Hematopoietic multipotent progenitor cell treated with erythropoietin and hydrocortisone succinate and interleukin-3 and kit ligand, for 8 days (in vitro differentiated cells): ENCODE measurements around the gene KCNAB2.
"Not testable (repeated sequence)": the region's sequence is repeated elsewhere in the genome, so short reads cannot be mapped to it uniquely, and the experiment has no call there.

Source experiments
- DNase-seq: peaks from one replicate; pipeline ENCODE4 v3.0.0-alpha.2; 2015

KCNAB2 gene

DNA sequence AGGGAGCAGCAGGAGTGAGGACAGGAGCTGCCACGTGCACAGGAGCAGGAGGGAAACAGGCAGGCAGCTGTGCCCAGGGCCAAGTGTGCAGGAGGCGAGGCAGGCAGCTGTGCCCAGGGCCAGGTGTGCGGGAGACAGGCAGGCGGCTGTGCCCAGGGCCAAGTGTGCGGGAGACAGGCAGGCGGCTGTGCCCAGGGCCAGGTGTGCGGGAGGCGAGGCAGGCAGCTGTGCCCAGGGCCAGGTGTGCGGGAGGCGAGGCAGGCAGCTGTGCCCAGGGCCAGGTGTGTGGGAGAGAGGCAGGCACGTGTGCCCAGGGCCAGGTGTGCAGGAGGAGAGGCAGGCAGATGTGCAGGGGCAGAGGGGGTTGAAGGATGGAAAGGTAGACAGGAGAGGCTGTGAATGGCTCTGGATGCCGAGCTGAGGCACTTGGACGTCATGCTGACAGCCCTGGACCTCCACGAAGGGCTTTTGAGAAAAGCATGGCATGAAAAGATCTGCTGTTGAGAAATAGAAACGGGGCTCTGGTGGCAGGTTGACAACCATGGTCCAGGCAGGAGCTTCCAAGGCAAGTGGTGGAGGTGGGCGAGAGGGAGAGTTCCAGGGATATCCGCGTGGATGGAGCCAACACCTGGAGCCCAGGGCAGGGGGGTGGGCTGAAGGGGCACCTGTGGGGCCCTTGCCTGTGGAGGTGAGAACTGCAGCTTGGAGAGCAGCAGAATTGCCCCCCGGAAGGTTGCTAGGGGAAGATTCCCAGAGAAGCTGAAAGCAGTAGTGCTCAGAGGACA, 34.3 kb upstream of the KCNAB2 start:
- DNase-seq: no peak

DNA sequence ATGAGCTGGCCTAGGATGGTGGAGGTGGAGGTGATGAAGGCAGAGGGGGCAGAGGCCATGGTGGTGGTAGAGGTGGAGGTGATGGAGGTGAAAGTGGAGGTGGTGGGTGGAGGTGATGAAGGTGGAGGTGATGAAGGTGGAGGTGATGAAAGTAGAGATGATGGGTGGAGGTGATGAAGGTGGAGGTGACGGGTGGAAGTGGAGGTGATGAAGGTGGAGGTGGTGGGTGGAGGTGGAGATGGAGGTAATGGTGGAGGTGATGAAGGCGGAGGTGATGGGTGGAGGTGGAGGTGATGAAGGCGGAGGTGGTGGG, 33.8 kb upstream of the KCNAB2 start:
- DNase-seq: no peak

- no peak for DNase-seq
Measured at GRCh38 chr1:6012529-6013318, 33.0 kb upstream of the KCNAB2 start.

GRCh38 chr1:6013491-6013890, 32.2 kb upstream of the KCNAB2 start:
- no peak for DNase-seq

GRCh38 chr1:6014130-6014999, 31.3 kb upstream of the KCNAB2 start:
- no peak for DNase-seq

DNA sequence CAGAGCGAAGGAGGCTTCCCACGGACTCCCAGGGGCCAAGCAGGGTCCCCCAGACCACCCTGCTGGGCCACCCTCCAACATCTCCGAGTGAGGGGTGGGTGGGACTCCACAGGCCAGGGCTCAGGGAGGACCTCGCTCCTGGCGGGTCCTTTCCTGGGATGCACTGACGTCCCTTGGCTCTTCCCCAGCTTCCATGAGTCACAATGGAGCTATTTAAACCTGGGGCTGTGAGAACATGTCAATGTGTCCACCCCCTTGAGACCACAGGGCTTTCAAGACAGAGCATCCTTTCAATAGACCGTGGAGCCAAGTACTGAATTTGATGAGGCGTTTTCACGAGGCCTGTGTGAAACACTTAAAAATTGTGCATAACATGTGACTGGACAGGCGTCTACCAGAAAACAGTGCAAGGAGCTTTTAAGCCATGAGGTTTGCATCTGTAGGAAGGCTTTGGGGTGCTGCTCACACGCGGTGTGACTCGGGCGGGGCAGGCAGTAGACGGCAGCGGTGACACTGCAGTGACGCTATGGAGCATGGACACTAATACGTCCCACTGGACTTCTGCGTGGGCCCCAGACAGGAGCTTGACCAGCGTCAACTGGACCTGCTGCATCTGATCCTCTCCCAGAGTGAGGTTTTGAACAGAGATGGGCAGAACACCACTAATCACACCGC, 29.4 kb upstream of the KCNAB2 start:
- no peak for DNase-seq

DNA sequence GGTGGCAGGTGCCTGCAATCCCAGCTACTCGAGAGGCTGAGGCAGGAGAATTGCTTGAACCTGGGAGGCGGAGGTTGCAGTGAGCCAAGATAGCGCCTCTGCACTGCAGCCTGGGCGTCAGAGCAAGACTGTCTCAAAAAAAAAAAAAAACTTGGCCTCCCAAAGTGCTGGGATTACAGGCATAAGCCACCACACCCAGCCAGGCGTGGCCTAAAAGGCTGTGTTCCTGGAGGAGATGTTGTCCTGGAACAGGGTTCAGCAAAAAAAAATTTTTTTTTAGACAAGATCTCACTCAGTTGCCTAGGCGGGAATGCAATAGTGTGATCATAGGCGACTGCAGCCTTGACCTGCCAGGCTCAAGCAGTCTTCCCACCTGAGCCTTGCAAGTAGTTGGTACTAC, 28.0 kb upstream of the KCNAB2 start:
- not testable (repeated sequence) for DNase-seq

GRCh38 chr1:6019166-6019845, 26.4 kb upstream of the KCNAB2 start:
- DNase-seq: no peak

- DNase-seq: no peak
Measured at GRCh38 chr1:6022193-6022592, 23.5 kb upstream of the KCNAB2 start.

DNA sequence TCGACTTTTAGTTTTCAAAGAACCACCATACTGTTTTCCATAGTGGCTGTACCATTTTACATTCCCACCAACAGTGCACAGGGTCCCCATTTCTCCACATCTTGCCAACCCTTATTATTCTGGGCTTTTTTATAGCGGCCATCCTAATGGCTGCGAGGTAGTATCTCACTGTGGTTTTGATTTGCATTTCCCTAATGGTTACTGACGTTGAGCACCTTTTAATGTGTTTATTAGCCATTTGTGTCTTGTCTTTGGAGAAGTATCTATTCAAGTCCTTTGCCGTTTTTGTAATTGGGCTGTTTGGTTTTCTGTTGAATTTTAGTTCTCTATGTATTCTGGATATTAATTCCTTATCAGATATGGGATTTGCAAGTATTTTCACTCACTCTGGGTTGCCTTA, 22.3 kb upstream of the KCNAB2 start:
- no peak for DNase-seq

- DNase-seq: no peak
Measured at GRCh38 chr1:6024376-6024775, 21.3 kb upstream of the KCNAB2 start.

DNA sequence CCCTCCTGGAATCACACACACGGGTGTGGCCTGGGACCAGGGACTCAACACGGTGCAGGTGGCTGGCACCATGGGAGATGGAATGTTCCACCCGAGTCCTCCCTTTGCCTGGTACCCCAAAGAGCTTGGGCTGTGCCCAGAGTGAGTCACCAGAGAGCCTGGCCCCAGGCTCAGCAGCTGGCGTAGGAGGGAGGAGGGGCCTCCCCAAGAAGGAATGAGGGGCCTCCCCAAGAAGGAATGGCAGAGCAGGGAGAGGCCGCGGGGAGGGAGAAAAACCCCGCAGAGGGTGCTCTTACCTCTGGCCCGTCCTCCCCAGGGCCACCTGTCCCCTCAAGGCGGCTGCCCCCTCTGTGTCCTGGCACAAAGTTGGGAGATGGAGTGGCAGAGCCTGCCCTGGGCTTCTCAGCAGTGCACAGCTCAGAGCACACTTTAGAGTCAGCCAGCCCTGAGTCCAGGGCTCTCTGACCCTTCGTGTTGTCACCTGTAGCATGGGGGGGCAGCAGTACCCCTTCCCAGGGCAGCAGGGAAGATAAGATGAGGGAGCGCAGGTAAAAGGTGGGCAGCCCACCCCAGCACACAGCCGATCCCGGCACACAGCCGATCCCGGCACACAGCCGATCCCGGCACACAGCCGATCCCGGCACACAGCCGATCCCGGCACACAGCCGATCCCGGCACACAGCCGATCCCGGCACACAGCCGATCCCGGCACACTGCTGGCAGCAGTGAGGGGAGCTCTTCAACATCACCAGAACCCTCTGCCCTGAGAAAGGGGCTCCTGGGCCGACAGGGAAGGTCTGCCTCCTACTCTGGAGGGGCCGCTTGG, 20.2 kb upstream of the KCNAB2 start:
- peak; percentile 10 for DNase-seq

GRCh38 chr1:6026095-6026809, 19.4 kb upstream of the KCNAB2 start:
- DNase-seq: peak; percentile 90

DNA sequence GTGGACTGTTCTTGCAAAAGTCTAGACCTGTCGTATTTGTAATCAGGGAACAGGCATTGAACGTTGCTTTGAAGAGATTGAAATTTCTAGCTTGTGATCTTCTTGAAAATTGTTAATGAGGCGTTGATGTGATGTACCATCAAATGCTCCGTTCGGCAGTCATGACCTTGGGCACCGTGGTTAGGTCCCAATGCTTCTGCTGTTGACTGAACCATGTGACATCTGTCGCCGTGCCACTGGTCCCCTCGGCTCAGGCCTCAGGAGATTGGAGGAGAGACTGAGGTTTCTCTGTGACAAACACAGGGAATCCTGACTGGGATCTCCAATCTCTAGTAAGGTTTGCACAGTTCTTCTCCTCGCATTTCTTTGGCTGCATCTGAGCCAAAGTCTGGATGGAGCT, 18.1 kb upstream of the KCNAB2 start:
- DNase-seq: peak; percentile 5

DNA sequence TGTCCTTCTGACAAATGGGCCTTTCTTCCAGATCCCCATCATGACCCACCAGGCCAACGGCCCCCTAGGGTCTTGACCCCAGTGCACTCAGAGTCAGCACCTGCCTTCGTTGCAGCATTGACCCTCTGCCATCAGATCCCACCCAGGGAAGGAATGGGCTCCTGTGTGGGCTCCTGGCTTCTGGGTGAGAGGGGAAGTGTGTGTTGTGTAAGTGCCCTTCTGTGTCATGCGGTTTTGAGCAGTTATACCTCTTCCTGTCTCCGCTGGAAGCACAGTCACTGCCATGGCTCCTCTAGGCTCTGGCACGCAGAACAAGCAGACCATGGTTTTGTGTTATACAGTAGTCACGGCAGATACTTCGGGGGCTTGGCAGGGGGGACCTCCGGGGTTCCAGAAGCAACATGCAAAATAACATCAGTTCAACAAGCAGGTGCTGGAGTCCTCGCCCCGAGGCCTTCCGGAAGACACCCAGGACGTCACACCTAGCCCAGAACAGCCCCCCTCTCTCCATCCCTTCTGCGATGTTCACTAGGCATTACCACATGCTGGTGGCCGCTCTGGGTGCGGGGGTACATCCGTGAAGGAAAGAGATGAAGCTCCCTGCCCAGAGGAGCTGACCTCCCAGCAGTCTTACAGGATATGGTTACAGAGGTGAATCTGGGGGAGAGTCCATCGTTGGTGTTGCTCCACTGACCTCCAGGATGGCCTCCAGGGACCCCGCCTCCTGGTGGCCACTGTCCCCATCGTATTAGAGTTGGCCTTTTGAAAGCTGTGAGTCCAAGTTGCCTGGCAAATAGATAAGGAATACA, 17.4 kb upstream of the KCNAB2 start:
- DNase-seq: peak; percentile 54

DNA sequence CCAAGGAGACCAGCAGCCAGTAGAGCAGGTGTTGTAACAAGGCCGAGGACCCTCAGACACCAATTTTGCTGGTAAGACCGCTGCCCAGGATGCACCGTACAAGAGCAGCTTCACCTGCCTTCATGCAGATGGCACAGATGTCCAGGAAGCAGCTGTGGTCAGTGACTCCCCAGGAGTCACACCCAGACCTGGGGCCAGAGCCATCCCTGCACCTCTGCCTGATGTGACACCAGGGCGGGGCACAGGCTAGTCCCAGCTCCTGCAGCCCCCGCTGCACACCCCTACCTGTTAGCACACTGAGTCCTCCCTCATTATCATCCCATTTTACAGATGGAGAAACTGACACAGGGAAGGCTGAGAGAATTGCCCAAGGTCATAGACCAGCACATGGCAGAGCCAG, 16.3 kb upstream of the KCNAB2 start:
- no peak for DNase-seq

GRCh38 chr1:6030132-6030531, 15.6 kb upstream of the KCNAB2 start:
- no peak for DNase-seq

DNA sequence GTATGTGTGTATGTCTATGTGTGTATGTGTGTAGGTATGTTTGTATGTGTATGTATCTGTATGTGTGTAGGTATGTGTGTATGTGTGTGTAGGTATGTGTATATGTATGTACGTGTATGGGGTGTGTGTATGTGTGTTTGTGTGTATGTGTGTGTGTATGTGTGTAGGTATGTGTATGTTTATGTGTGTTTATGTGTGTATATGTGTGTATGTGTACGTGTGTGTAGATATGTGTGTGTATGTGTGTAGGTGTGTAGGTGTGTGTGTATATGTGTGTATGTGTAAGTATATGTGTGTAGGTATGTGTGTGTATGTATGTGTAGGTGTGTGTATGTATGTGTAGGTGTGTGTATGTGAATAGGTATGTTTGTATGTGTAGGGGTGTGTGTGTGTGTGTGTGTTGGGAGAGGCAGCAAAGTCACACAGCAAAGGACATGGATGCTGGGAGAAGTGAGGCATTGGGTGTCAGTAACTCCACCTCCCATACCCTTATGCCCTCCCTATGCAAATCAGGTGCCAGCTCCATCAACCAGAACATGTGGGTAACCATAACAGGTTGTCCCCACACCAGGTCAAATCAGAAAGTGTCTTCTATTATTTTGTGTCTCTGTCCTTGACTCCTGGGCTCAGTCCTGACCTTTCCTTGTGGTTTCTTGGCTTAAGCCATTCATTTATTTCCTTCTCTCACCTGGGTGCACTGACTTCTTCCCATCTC, 15.0 kb upstream of the KCNAB2 start:
- DNase-seq: no peak

GRCh38 chr1:6033124-6033523, 12.6 kb upstream of the KCNAB2 start:
- no peak for DNase-seq
